Measurements from ENCODE around the gene KDM2A. TPM values are rescaled to one million over a fixed set of nuclear protein-coding genes. Genes with fewer than 3 reads are reported as not detected.
A peak's percentile ranks its signal among the peaks of the same experiment; 100 is the strongest.

The KDM2A gene
- total RNA-seq, 4 donors from 2014 or later, result 44.9 to 69.5 (median 51.4) TPM

GRCh38 chr11:67239783-67240575 is 120.9 kb downstream of the KDM2A start:
- peak; percentile 99 for DNase-seq (ENCODE audit: extremely low spot score)
- WGBS, result under 1% methylated on average over 27 of the region's 31 CpGs
- peak overlapping the region; percentile 89 to 95 (median 93) for H3K27ac ChIP-seq (replicated peaks in 1 of 4)
- H3K27me3 ChIP-seq, result no peaks in the 10 kb centered on the region
- H3K4me3 ChIP-seq, result peak overlapping the region; percentile 68 to 75 (median 70)
- H3K4me1 ChIP-seq, result peaks cover 39 to 63% (median 56%) of the 10 kb centered on the region in 4 donors
- intact Hi-C loops (cut with DNase I), result loop anchor here (5.0 kb wide), 1 partner anchor 123 kb away; the partner anchor contains the start of gene KDM2A
- H3K36me3 ChIP-seq, result peaks cover 8 to 35% (median 19%) of the 10 kb centered on the region in 4 donors
- TF ChIP-seq EP300 (IDR thresholded peaks at IDR 0.05) (no peak), POLR2AphosphoS5 (IDR thresholded peaks at IDR 0.05) (peak; percentile 98), POLR2A (IDR thresholded peaks at IDR 0.05; ENCODE audit: low read depth) (peak; percentile 78)
- TF ChIP-seq, protein P1, sequence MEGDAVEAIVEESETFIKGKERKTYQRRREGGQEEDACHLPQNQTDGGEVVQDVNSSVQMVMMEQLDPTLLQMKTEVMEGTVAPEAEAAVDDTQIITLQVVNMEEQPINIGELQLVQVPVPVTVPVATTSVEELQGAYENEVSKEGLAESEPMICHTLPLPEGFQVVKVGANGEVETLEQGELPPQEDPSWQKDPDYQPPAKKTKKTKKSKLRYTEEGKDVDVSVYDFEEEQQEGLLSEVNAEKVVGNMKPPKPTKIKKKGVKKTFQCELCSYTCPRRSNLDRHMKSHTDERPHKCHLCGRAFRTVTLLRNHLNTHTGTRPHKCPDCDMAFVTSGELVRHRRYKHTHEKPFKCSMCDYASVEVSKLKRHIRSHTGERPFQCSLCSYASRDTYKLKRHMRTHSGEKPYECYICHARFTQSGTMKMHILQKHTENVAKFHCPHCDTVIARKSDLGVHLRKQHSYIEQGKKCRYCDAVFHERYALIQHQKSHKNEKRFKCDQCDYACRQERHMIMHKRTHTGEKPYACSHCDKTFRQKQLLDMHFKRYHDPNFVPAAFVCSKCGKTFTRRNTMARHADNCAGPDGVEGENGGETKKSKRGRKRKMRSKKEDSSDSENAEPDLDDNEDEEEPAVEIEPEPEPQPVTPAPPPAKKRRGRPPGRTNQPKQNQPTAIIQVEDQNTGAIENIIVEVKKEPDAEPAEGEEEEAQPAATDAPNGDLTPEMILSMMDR (IDR thresholded peaks at IDR 0.05), result peak in 2 of 3 experiments; percentile 14 to 23
- no peaks in the 10 kb centered on the region for H3K9me3 ChIP-seq

GRCh38 chr11:67240576-67241389 is 121.7 kb downstream of the KDM2A start:
- 1% methylated on average over 16 of the region's 16 CpGs for WGBS
- Histone ChIP-seq H3K9me3 (no peaks in the 10 kb centered on the region), H3K4me3 (peak overlapping the region; percentile 68 to 75 (median 70)), H3K27me3 (no peaks in the 10 kb centered on the region), H3K36me3 (peaks cover 16 to 38% (median 27%) of the 10 kb centered on the region in 4 donors), H3K27ac (replicated peaks in 1 of 4) (peak overlapping the region; percentile 89 to 95 (median 93)), H3K4me1 (peaks cover 39 to 63% (median 56%) of the 10 kb centered on the region in 4 donors)
- TF ChIP-seq POLR2AphosphoS5 (IDR thresholded peaks at IDR 0.05), result peak; percentile 33 to 59
- TF ChIP-seq, protein P1 (IDR thresholded peaks at IDR 0.05), result no peak
- intact Hi-C loops (cut with DNase I), result loop anchor here (5.0 kb wide), 1 partner anchor 123 kb away; the partner anchor contains the start of gene KDM2A
- DNase-seq (ENCODE audit: extremely low spot score), result no peak

DNA sequence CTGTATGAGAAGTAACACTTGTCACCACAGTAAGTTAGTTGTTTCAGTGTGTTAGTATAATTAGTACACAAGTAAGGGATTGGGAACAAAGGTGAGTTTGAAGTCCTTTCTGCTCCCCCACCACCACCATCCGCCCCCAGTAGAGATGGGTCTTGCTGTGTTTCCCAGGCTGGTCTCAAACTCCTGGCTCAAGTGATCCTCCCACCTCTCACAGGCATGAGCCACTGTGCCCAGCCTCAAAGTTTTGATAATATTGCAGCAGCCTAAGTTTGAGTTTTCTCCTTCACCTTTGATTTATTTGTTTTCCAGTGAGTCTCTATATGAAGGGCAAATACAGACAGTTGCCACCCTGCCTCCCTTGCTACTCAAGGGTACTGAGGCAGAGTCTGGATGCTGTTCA is 123.5 kb downstream of the KDM2A start:
- 64% methylated on average over 1 of the region's 1 CpG for WGBS
- H3K4me3 ChIP-seq, result peak overlapping the region in 2 of 4 donors; percentile 70 to 71
- H3K27ac ChIP-seq (replicated peaks in 1 of 4), result peak overlapping the region in 2 of 4 donors; percentile 95
- peaks cover 39 to 64% (median 57%) of the 10 kb centered on the region in 4 donors for H3K4me1 ChIP-seq
- no peak for TF ChIP-seq POLR2A (IDR thresholded peaks at IDR 0.05; ENCODE audit: low read depth)
- no peak for TF ChIP-seq POLR2AphosphoS5 (IDR thresholded peaks at IDR 0.05)
- TF ChIP-seq EP300 (IDR thresholded peaks at IDR 0.05), result no peak
- TF ChIP-seq, protein P1 (IDR thresholded peaks at IDR 0.05), result no peak
- intact Hi-C loops (cut with DNase I), result loop anchor here (5.0 kb wide), 1 partner anchor 125 kb away; the partner anchor contains the start of gene KDM2A
- no peaks in the 10 kb centered on the region for H3K9me3 ChIP-seq
- H3K36me3 ChIP-seq, result peaks cover 29 to 52% (median 43%) of the 10 kb centered on the region in 4 donors
- H3K27me3 ChIP-seq, result no peaks in the 10 kb centered on the region
- DNase-seq (ENCODE audit: extremely low spot score), result no peak

DNA sequence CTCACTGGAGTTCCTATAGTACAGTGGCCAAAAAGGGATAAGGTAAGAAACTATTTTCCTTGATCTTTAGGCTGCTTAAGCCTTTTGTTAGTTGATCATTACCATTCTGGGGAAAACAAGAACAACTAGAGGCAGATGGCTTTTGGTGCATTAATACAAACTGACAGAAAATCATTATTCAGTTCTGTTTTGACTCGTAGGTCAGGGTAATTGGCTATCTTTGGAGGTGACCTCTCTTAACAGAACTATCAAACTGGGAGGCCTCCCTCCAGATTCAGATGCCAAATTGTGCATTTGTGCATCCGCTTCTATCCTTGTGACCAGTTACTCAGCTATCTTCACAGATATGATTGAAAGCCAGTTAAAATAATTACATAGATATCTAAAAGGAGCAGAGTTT is 124.0 kb downstream of the KDM2A start:
- H3K27ac ChIP-seq (replicated peaks in 1 of 4), result peak overlapping the region in 1 of 4 donors; percentile 95
- no peak for DNase-seq (ENCODE audit: extremely low spot score)
- WGBS, result 73% methylated on average over 2 of the region's 2 CpGs
- no peaks in the 10 kb centered on the region for H3K9me3 ChIP-seq
- peaks cover 34 to 57% (median 48%) of the 10 kb centered on the region in 4 donors for H3K36me3 ChIP-seq
- H3K27me3 ChIP-seq, result no peaks in the 10 kb centered on the region
- H3K4me3 ChIP-seq, result no peak overlapping the region
- intact Hi-C loops (cut with DNase I), result loop anchor here (5.0 kb wide), 1 partner anchor 126 kb away; the partner anchor contains the start of gene KDM2A
- H3K4me1 ChIP-seq, result peaks cover 39 to 68% (median 58%) of the 10 kb centered on the region in 4 donors
- no peak for TF ChIP-seq EP300 (IDR thresholded peaks at IDR 0.05)
- TF ChIP-seq POLR2A (IDR thresholded peaks at IDR 0.05; ENCODE audit: low read depth), result no peak
- TF ChIP-seq, protein P1 (IDR thresholded peaks at IDR 0.05), result no peak
- no peak for TF ChIP-seq POLR2AphosphoS5 (IDR thresholded peaks at IDR 0.05)
